Brain microvascular endothelial cell (primary cell): ENCODE data around the gene DNPH1.

ENCODE experiments used
- DNase-seq: peaks from one replicate; pipeline ENCODE4 v3.0.0-alpha.2; 2020
- H3K27ac ChIP-seq: fragments of 250-450 bp; sonication (Bioruptor Pico); 2 replicates; pipeline ENCODE4 v1.5.1; 2020; ENCODE audit warnings: mild to moderate bottlenecking, moderate library complexity
- H3K27me3 ChIP-seq: fragments of 250-450 bp; sonication (Bioruptor Pico); replicated peaks from 2 replicates; pipeline ENCODE4 v1.5.1; 2020; ENCODE audit warnings: mild to moderate bottlenecking
- H3K36me3 ChIP-seq: fragments of 250-450 bp; sonication (Bioruptor Pico); replicated peaks from 2 replicates; pipeline ENCODE4 v1.5.1; 2020; ENCODE audit warnings: mild to moderate bottlenecking
- H3K4me3 ChIP-seq: 2 replicates; pipeline ENCODE4 v1.5.1; 2011; ENCODE audit warnings: low read depth, mild to moderate bottlenecking, control low read depth, low read length, moderate library complexity
- CTCF ChIP-seq: IDR thresholded peaks from 2 replicates; pipeline ENCODE4 v1.5.1; 2011; ENCODE audit warnings: low read depth, mild to moderate bottlenecking, moderate library complexity, low read length, control low read depth, inconsistent platforms; ENCODE audit errors: missing control alignments
- in situ Hi-C: cut with HindIII; loops from 2 replicates; pipeline ENCODE4 v1.10.0; 2017; ENCODE audit warnings: low sequenced_read_pairs, low pct_ligation_motif_present

The DNPH1 gene

DNA sequence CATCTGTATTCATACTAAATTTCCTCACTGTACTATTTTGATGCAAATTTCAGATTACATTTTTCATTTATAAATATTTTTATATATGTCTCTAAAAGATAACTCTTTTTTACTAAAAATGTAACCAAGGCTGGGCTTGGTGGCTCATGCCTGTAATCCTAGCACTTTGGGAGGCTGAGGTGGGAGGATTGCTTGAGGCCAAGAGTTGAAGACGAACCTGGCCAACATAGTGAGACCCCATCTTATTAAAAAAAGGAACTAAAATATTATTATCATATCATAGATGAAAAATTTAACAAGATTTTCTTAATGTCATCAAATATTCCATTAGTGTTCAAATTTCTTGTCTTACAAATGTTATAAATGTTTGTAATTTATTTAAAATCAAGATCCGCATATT lies 6.6 kb upstream of the DNPH1 start:
- no peaks in the 10 kb centered on the region for H3K36me3 ChIP-seq
- no peak for DNase-seq
- H3K27me3 ChIP-seq = peaks cover 7% of the 10 kb centered on the region
- H3K27ac ChIP-seq = no peak overlapping the region
- TF ChIP-seq CTCF = no peak
- in situ Hi-C loops = no loop called here
- H3K4me3 ChIP-seq = no peak overlapping the region

DNA sequence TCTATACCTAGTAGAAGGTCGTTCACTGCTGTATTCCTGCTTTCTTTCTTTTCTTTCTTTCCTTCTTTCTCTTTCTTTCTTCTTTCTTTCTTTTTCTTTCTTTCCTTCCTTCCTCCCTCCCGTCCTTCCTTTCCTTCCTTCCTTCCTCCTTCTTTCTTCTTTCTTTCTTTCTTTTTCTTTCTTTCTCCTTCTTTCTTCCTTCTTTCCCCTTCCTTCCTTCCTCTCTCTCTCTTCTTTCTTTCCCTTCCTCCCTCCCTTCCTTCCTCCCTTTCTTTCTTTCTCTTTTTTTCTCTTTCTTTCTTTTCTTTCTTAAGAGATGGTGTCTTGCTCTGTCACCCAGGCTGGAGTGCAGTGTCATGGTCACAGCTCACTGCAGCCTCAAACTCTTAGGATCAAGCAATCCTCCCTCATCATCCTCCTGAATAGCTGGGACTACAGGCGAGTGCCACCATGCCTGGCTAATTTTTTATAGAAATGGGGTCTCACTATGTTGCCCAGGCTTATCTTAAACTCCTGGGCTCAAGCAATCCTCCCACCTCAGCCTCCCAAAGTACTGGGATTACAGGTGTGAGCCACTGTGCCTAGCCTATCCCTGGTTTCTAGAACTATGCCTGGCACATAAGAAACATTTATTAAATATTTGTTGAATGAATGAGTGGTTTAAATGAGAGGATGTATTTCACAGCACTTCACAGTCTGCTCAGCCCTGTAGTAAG lies 2.6 kb upstream of the DNPH1 start:
- Histone ChIP-seq H3K27ac (no peak overlapping the region), H3K36me3 (no peaks in the 10 kb centered on the region), H3K27me3 (peaks cover 2% of the 10 kb centered on the region), H3K4me3 (no peak overlapping the region)
- no peak for TF ChIP-seq CTCF
- no peak for DNase-seq
- in situ Hi-C loops = no loop called here

GRCh38 chr6:43231053-43231452 lies 1.8 kb upstream of the DNPH1 start:
- H3K27me3 ChIP-seq = peaks cover 2% of the 10 kb centered on the region
- TF ChIP-seq CTCF = no peak
- H3K36me3 ChIP-seq = no peaks in the 10 kb centered on the region
- in situ Hi-C loops = no loop called here
- H3K27ac ChIP-seq = no peak overlapping the region
- no peak for DNase-seq
- no peak overlapping the region for H3K4me3 ChIP-seq

- no peak for DNase-seq
- H3K27me3 ChIP-seq = peaks cover 2% of the 10 kb centered on the region
- no peak overlapping the region for H3K4me3 ChIP-seq
- no peaks in the 10 kb centered on the region for H3K36me3 ChIP-seq
- H3K27ac ChIP-seq = no peak overlapping the region
- in situ Hi-C loops = no loop called here
- TF ChIP-seq CTCF = no peak
Measured at GRCh38 chr6:43229803-43230620, 731 bp upstream of the DNPH1 start.

DNA sequence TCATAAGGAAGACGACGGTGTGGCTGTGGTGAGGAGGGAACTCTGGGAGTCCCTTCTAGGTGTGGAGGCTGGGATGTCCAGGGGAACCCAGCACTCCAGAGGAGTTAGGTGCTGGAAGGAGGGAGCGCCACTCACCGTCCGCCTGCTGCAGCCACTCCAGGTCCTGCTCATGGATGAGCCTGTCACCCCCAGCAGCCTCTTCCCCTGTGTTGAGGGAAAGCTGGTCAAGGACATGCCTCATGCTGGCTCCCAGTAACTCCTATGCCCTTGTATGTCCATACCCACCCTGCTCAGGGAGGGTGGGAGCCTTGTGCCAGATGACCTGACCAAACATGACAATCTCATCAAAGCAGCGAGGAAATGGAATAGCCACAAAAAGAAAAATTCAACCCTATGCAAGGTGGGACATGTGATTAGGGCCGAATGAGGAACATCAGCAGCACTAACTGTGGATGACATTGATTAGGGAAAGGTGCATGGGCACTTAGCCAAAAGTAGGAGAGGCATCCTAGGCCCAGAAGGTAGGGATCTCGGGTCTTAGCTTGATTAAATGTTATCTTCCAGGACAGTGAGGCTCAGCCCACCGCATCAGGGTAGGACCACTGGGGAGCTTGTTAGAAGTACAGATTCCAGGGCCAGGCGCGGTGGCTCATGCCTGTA lies 3.0 kb downstream of the DNPH1 start:
- H3K27me3 ChIP-seq = no peaks in the 10 kb centered on the region
- in situ Hi-C loops = no loop called here
- no peak overlapping the region for H3K4me3 ChIP-seq
- no peak overlapping the region for H3K27ac ChIP-seq
- DNase-seq = no peak
- TF ChIP-seq CTCF = no peak
- peaks cover 3% of the 10 kb centered on the region for H3K36me3 ChIP-seq
